NT2/D1 (cell line): ENCODE data around the gene TUBB1.

ENCODE experiments used
- DNase-seq: peaks from one replicate; pipeline ENCODE4 v3.0.0-alpha.2; 2011; ENCODE audit warnings: low read depth, low spot score
- H3K27me3 ChIP-seq: 2 replicates; pipeline ENCODE4 v1.6.0; 2011; ENCODE audit warnings: mild to moderate bottlenecking; ENCODE audit not compliant: insufficient read length, insufficient read depth
- H3K36me3 ChIP-seq: 2 replicates; pipeline ENCODE4 v1.6.1; 2011; ENCODE audit warnings: mild to moderate bottlenecking, low read length, mixed read lengths; ENCODE audit not compliant: insufficient read depth, insufficient read length
- H3K4me1 ChIP-seq: 2 replicates; pipeline ENCODE4 v1.5.1; 2011; ENCODE audit not compliant: insufficient read depth, insufficient read length
- H3K4me3 ChIP-seq: 2 replicates; pipeline ENCODE4 v1.5.1; 2011; ENCODE audit warnings: low read depth; ENCODE audit not compliant: insufficient read length
- H3K9ac ChIP-seq: 2 replicates; pipeline ENCODE4 v1.6.0; 2011; ENCODE audit warnings: low read depth; ENCODE audit not compliant: insufficient read length
- H3K9me3 ChIP-seq: 2 replicates; pipeline ENCODE4 v1.5.1; 2011; ENCODE audit warnings: mild to moderate bottlenecking, low read length; ENCODE audit not compliant: insufficient read depth
- SUZ12 ChIP-seq: IDR thresholded peaks from 2 replicates; pipeline ENCODE4 v1.6.1; 2011; ENCODE audit not compliant: insufficient read length, insufficient read depth; ENCODE audit errors: extremely low read depth
- YY1 ChIP-seq: IDR thresholded peaks from 2 replicates; pipeline ENCODE4 v1.6.1; 2011; ENCODE audit not compliant: insufficient read length, insufficient read depth
- ZNF274 ChIP-seq: IDR thresholded peaks from 2 replicates; pipeline ENCODE4 v1.6.1; 2011; ENCODE audit warnings: mild to moderate bottlenecking, low read depth, low read length

Gene TUBB1

DNA sequence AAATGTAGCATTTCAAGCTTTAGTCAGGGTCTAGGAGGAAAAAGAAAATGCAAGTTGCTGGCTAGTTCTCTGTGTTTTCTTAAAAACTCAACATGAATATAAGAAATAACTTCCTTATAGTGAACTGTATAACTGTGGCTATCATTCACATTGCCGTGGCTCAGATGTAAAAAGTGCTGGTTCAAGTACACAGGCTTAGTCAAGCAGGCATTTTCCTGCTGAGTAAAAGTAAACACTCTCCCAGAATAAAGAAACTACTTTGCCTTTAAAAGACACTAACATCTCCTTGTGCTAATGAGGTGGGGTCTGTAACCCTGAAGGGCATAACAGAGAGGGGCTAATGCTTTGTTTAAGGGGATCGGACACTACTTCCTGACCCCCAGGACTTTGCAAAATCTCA, 9.6 kb downstream of the TUBB1 start:
- no peak overlapping the region for H3K4me3 ChIP-seq
- no peaks in the 10 kb centered on the region for H3K4me1 ChIP-seq

DNA sequence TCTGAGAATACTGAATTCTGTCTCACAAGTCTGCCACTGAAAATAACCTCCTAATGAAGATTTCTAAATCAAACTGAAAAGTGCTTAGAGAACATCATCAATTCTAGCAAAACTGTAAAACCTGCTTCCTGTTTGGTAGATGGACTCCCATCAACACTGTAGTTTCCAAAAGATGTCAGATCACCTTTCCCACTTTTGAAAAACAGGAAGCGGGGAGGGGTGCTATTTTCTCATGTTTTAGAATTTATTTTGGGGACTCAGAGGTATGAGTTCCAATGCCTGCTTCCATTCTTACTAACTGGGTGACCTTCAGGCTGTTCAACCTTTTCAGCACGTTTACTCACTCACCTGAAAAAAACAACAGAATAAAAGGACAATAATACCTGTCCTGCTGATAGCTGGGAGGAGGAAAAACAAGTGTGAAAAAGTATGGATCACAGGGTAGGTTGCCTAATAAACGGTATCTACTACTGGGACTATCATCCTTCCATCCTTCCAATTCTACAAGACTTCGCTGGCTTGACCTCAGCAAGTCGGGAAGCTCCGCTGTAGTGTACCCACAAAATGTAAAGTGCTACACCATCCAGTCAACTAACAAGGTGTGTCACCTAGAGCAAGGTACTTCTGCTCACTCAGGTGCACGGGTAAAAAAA, 11.8 kb downstream of the TUBB1 start:
- Histone ChIP-seq H3K36me3 (peaks cover 77% of the 10 kb centered on the region), H3K9ac (peak overlapping the region; percentile 99)

More for the DNA sequence above, 9.6 kb downstream of the TUBB1 start:
- Histone ChIP-seq H3K27me3 (peaks cover 68% of the 10 kb centered on the region), H3K9me3 (no peaks in the 10 kb centered on the region), H3K36me3 (peaks cover 78% of the 10 kb centered on the region), H3K9ac (no peak overlapping the region)
- peak; percentile 72 for DNase-seq
- TF ChIP-seq ZNF274 (no peak), SUZ12 (no peak), YY1 (no peak)

DNA sequence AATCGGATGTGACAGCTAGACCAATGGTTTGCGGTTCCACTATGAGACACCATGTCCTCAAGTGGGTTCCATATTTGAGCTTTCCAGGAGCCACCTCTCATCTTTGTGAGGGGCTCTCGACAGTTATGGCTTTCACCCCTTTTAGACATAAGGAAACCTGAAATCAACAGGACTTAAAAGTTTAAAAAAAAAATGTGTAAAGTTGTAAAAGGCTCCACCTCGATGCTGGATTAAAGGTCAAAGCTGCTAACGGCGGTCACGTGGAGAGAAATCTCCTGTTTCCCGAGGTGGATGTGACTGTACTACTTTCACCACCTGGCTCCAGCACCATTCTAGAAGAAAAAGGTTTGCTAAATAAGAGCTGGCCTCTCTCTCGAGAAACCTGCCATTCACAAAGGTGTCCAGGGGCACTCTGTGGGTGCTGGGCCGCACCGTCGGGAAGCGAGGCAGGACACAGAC, 12.4 kb downstream of the TUBB1 start:
- no peak for DNase-seq
- peaks cover 78% of the 10 kb centered on the region for H3K36me3 ChIP-seq
- peaks cover 42% of the 10 kb centered on the region for H3K27me3 ChIP-seq
- TF ChIP-seq SUZ12 (no peak), ZNF274 (no peak), YY1 (no peak)
- peak overlapping the region; percentile 99 for H3K9ac ChIP-seq
- H3K9me3 ChIP-seq, result no peaks in the 10 kb centered on the region
- H3K4me1 ChIP-seq, result no peaks in the 10 kb centered on the region
- H3K4me3 ChIP-seq, result peak overlapping the region; percentile 96

More for the DNA sequence above, 11.8 kb downstream of the TUBB1 start:
- peaks cover 47% of the 10 kb centered on the region for H3K27me3 ChIP-seq
- H3K4me3 ChIP-seq, result peak overlapping the region; percentile 96
- H3K4me1 ChIP-seq, result no peaks in the 10 kb centered on the region
- no peak for DNase-seq
- no peaks in the 10 kb centered on the region for H3K9me3 ChIP-seq
- TF ChIP-seq ZNF274, result no peak

DNA sequence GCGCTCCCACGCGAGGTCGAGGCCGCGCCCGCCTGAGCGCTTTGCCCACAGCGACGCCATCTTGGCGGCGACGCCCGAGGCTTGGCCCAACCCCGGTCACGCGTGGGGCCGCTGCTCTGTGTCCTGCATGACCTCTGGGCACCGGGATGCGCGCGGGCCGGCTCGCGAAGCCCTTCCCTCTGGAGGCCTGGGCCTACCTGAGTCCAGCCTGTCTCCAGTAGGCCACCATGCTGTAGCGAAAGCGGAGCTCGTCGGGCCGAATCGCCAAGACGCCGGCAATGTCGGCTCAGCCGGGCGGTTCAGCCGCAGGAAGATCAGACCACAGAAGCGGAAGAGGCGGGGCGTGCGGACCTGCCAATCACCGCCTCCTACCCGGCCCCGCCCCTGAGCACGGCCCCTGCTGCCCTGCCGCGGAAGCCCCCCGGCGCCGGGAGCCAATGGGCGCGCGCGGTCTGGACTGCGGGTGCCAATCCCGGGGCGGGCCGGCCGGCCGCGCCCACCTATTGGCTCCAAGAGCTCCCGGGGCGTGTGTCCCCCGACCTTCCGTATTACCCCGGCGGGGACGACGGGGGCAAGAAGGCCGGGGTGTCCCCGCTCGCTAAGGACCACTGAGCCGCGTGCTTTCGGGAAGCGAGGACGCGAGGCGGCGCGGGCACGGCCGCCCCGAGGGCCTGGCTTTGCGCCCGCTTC, 12.9 kb downstream of the TUBB1 start, which contains the start of gene ATP5F1E:
TSS of gene ATP5F1E (minus strand) at position 313 of the 690 bp plus-strand sequence. CDS start at position 229, 84 bp downstream.
- TF ChIP-seq YY1 (no peak), ZNF274 (no peak), SUZ12 (no peak)
- H3K4me1 ChIP-seq, result no peaks in the 10 kb centered on the region
- H3K36me3 ChIP-seq, result peaks cover 78% of the 10 kb centered on the region
- peaks cover 36% of the 10 kb centered on the region for H3K27me3 ChIP-seq
- peak; percentile 90 for DNase-seq
- H3K9me3 ChIP-seq, result no peaks in the 10 kb centered on the region
- H3K9ac ChIP-seq, result peak within 1 kb of the TSS; percentile 99
- peak within 1 kb of the TSS; percentile 96 for H3K4me3 ChIP-seq

DNA sequence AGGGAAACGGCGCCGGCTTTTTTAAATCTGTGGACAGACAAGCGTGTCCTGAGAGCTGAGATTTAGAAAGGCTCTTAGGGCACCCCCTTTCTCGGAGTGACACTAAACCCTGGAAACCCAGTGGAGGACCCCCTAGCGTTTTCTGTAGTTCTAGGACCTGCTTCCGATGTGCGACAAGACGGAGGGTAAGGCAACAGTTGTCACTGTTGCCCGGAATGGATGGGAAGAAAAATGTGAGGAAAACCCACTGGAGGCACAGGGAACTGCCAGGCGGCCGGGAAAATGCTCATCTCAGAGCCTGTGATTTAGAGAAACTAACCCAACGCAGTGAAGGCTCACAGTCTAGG, 13.5 kb downstream of the TUBB1 start:
- Histone ChIP-seq H3K9ac (peak overlapping the region; percentile 65), H3K4me3 (peak overlapping the region; percentile 41), H3K4me1 (no peaks in the 10 kb centered on the region), H3K9me3 (no peaks in the 10 kb centered on the region), H3K27me3 (peaks cover 31% of the 10 kb centered on the region), H3K36me3 (peaks cover 78% of the 10 kb centered on the region)
- DNase-seq, result no peak
- TF ChIP-seq YY1 (no peak), SUZ12 (no peak), ZNF274 (no peak)

DNA sequence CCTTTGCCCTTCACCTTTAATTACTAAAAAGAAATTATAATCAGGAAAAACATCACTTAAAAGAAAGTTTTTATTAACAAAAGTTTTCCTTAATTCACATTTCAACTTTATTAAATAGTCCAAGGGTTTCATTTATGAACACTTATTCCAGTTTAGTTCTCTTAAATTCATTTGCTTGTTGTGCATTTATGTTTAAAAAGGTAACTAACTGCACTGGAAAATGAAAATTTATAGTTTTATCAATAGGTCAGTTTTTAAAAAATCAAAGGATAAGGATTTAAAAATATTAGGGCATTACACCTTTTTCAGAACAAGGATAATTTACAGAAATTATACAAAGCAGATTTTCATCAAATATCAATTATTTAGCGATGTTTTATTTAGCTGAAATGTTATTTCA, 13.9 kb downstream of the TUBB1 start:
- peaks cover 78% of the 10 kb centered on the region for H3K36me3 ChIP-seq
- H3K27me3 ChIP-seq, result peaks cover 27% of the 10 kb centered on the region

DNA sequence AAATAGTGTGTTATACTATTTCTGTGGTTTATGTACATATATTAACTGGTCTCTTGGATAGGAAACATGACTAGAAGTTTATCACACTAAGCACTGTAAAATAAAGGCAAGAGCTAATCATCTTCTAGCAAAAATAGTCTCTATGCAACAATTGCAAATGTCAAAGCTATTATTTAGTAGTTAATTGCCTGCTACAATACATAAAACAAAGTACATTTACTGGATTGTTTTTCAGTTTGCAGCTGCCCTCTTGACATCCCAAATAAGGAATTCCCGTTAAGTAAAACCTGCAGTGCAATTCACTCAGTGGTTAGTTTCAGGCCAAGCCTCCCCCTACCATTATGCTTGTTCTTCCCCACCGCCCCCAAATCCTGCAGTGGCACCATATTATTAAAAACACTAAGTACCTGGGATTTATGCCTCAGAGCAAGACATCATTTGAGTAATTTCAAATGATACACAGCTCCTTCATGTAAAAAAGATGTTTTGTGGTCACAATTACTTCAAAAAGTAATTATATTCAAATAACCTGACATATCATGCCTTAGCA, 14.5 kb downstream of the TUBB1 start:
- Histone ChIP-seq H3K4me1 (no peaks in the 10 kb centered on the region), H3K9ac (no peak overlapping the region), H3K4me3 (no peak overlapping the region), H3K27me3 (peaks cover 24% of the 10 kb centered on the region), H3K9me3 (no peaks in the 10 kb centered on the region), H3K36me3 (peaks cover 76% of the 10 kb centered on the region)
- DNase-seq, result no peak
- TF ChIP-seq YY1, result no peak
- TF ChIP-seq SUZ12, result no peak
- no peak for TF ChIP-seq ZNF274

More for the DNA sequence above, 13.9 kb downstream of the TUBB1 start:
- Histone ChIP-seq H3K9me3 (no peaks in the 10 kb centered on the region), H3K4me1 (no peaks in the 10 kb centered on the region), H3K9ac (peak overlapping the region; percentile 65), H3K4me3 (peak overlapping the region; percentile 41)
- no peak for TF ChIP-seq ZNF274
- TF ChIP-seq YY1, result no peak
- TF ChIP-seq SUZ12, result no peak
- DNase-seq, result no peak
